BLaER1 (cell line): ENCODE results near the gene DEPDC5.

Source experiments
- H3K27ac ChIP-seq: shearing (Covaris generic); formaldehyde crosslinking; 2 replicates; pipeline ENCODE4 v1.8.1; 2022
- H3K27me3 ChIP-seq: shearing (Covaris generic); formaldehyde crosslinking; 2 replicates; pipeline ENCODE4 v1.8.1; 2022
- H3K36me3 ChIP-seq: shearing (Covaris generic); formaldehyde crosslinking; 2 replicates; pipeline ENCODE4 v1.8.1; 2022
- H3K4me1 ChIP-seq: shearing (Covaris generic); formaldehyde crosslinking; 2 replicates; pipeline ENCODE4 v1.8.1; 2022
- H3K4me2 ChIP-seq: shearing (Covaris generic); formaldehyde crosslinking; 2 replicates; pipeline ENCODE4 v1.8.1; 2022
- H3K4me3 ChIP-seq: shearing (Covaris generic); formaldehyde crosslinking; 2 replicates; pipeline ENCODE4 v1.8.1; 2022
- H3K9ac ChIP-seq: shearing (Covaris generic); formaldehyde crosslinking; 2 replicates; pipeline ENCODE4 v1.8.1; 2022
- H3K9me3 ChIP-seq: shearing (Covaris generic); formaldehyde crosslinking; 2 replicates; pipeline ENCODE4 v1.8.1; 2022
- H4K20me1 ChIP-seq: shearing (Covaris generic); formaldehyde crosslinking; 2 replicates; pipeline ENCODE4 v1.8.1; 2022
- Cebpa-rat ChIP-seq: shearing (Covaris generic); IDR thresholded peaks from 2 replicates; pipeline ENCODE4 v1.8.1; 2022

DEPDC5 gene

DNA sequence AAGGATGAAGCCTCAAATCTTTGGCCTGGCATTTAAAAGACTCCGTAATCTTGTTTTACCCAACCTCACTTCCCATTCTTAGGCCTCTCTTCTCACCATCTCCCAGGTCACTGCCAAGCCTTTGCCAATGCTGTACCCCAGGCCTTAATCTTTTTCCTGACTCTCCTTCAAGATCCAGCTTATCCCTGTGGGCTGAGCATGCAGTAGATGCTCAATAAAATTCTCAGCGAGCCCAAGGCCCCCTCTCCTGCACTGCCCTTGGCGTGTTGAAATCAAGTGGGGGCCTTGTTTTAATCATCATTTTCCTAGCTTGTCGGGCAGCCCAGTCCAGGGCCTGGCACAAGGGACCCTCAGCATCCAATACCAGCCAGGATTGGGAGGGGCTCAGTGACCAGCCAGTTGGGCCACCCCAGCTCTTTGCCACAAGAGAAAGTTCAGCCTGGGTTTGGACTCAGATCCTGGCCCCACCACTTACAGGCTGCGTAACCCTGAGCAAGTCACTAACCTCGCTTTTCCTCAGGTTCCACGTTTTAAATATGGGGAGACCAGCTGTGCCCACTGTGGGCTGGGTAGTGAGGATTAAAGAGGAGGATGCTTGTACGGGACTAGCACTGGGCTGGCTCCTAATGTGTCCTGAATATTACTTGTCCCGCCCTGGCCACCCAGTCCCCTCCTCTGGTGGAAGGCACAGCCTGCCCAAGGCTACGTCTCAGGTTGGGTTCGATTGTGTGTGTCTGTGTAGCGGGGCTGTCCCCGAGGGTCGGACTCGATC is 189.6 kb downstream of the DEPDC5 start:
- H3K4me1 ChIP-seq: peaks cover 37% of the 10 kb centered on the region
- peaks cover 14% of the 10 kb centered on the region for H3K36me3 ChIP-seq
- H3K9ac ChIP-seq: peak overlapping the region; percentile 99
- peak overlapping the region; percentile 80 for H3K4me2 ChIP-seq
- peak overlapping the region; percentile 96 for H3K4me3 ChIP-seq
- peak overlapping the region; percentile 98 for H3K27ac ChIP-seq
- no peaks in the 10 kb centered on the region for H3K9me3 ChIP-seq
- H3K27me3 ChIP-seq: no peaks in the 10 kb centered on the region
- no peak for TF ChIP-seq Cebpa-rat
- peaks cover 34% of the 10 kb centered on the region for H4K20me1 ChIP-seq

GRCh38 chr22:31943978-31944699 is 190.3 kb downstream of the DEPDC5 start, which contains the start of gene YWHAH:
Gene YWHAH (plus strand): TSS chr22:31944535. CDS start chr22:31944734, 199 bp downstream.
- Histone ChIP-seq H3K4me1 (peaks cover 37% of the 10 kb centered on the region), H3K27me3 (no peaks in the 10 kb centered on the region), H3K9me3 (no peaks in the 10 kb centered on the region), H3K36me3 (peaks cover 22% of the 10 kb centered on the region), H3K27ac (peak within 1 kb of the TSS; percentile 98), H3K4me3 (peak within 1 kb of the TSS; percentile 96), H3K4me2 (peak within 1 kb of the TSS; percentile 92), H3K9ac (peak within 1 kb of the TSS; percentile 99), H4K20me1 (peaks cover 42% of the 10 kb centered on the region)
- TF ChIP-seq Cebpa-rat: no peak

DNA sequence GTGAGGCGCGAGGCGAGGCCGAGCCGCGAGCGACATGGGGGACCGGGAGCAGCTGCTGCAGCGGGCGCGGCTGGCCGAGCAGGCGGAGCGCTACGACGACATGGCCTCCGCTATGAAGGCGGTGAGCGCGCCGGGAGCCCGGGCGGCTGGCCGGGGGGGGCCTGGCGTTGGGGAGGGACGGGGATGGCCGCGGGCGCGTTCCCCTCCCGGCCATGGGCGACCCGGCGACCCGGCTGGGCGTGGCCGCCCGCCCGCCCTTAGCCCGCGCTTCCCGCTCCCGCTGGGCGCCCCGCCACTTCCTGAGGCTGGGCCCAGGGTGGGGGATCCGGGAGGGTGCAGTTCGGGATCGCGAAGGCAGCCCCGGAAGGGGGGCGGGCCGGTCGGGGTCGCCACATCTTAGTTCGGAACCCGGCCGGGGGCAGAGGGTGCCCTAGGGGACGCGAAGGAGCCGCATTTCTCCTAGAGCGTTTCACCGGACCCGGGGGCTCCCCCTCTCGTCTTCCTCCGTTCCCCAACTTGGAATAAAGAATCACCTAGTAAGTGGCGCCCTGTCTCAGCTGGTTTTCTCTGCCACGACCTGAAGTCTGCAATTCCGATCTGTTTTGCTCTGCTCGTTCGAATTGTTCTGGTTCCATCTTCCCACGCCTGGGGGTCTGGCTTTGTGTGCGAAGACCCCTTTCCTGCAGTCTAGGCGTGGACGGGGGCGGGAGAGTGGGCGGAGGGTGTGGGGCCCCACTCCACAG is 191.1 kb downstream of the DEPDC5 start:
- no peak for TF ChIP-seq Cebpa-rat
- H3K27me3 ChIP-seq: no peaks in the 10 kb centered on the region
- peak overlapping the region; percentile 92 for H3K4me2 ChIP-seq
- H3K4me3 ChIP-seq: peak overlapping the region; percentile 96
- peaks cover 49% of the 10 kb centered on the region for H4K20me1 ChIP-seq
- H3K27ac ChIP-seq: peak overlapping the region; percentile 98
- peaks cover 29% of the 10 kb centered on the region for H3K36me3 ChIP-seq
- H3K9ac ChIP-seq: peak overlapping the region; percentile 99
- H3K9me3 ChIP-seq: no peaks in the 10 kb centered on the region
- peaks cover 37% of the 10 kb centered on the region for H3K4me1 ChIP-seq

- Histone ChIP-seq H3K4me2 (peak overlapping the region; percentile 92), H4K20me1 (peaks cover 55% of the 10 kb centered on the region), H3K36me3 (peaks cover 35% of the 10 kb centered on the region), H3K27me3 (no peaks in the 10 kb centered on the region), H3K27ac (peak overlapping the region; percentile 98), H3K4me3 (peak overlapping the region; percentile 96), H3K4me1 (peaks cover 42% of the 10 kb centered on the region), H3K9me3 (no peaks in the 10 kb centered on the region), H3K9ac (peak overlapping the region; percentile 99)
- TF ChIP-seq Cebpa-rat: no peak
These were observed 191.6 kb downstream of the DEPDC5 start for GRCh38 chr22:31945443-31945855.

DNA sequence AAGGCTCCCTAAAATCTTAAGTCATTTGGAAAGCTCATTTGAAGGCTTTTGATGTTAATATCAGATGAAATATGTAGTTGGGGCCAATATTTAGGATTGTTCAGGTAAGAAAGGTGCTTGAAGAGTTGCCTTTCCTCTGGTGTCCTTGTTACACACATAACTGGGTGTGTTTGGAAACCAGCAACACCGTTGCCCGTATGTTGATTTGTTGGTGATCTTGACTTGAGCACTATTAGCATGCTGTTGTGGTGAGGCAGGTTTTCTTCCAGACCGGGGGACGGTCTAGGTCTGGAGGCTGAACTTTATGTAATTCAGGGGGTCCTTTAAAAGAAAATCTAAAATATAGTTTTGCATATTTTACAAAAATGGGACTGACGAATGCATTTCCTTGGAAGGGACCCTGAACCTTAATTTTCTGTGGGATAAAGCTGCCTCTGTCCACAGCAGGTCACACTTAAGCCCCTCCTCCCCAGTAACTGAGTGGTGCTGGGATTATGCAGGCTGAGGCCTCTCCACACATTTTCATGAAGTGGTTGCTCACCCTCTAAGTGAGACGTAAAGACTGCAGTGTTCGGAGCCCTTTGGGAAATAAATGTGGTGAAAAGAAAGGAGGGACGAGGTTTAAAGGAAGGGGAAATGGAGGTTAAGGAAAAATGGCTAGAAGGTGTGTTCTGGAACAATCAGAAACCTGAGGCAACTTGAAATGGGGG is 192.3 kb downstream of the DEPDC5 start:
- Histone ChIP-seq H3K9ac (peak overlapping the region; percentile 99), H3K4me1 (peaks cover 48% of the 10 kb centered on the region), H3K4me2 (peak overlapping the region; percentile 92), H4K20me1 (peaks cover 62% of the 10 kb centered on the region), H3K27me3 (no peaks in the 10 kb centered on the region), H3K9me3 (no peaks in the 10 kb centered on the region), H3K36me3 (peaks cover 42% of the 10 kb centered on the region), H3K27ac (peak overlapping the region; percentile 98), H3K4me3 (peak overlapping the region; percentile 96)
- TF ChIP-seq Cebpa-rat: no peak

GRCh38 chr22:31947296-31947695 is 193.5 kb downstream of the DEPDC5 start:
- peak overlapping the region; percentile 99; the same call in 1 of the 2 replicates for H3K9ac ChIP-seq
- peaks cover 52% of the 10 kb centered on the region for H3K36me3 ChIP-seq
- peak overlapping the region; percentile 92 for H3K4me2 ChIP-seq
- TF ChIP-seq Cebpa-rat: no peak
- no peaks in the 10 kb centered on the region for H3K9me3 ChIP-seq
- peaks cover 57% of the 10 kb centered on the region for H3K4me1 ChIP-seq
- H3K4me3 ChIP-seq: 0 out of 2 replicates have a peak overlapping the region, but pooled peaks have one; percentile 96
- H3K27me3 ChIP-seq: no peaks in the 10 kb centered on the region
- no peak overlapping the region for H3K27ac ChIP-seq
- peaks cover 73% of the 10 kb centered on the region for H4K20me1 ChIP-seq

GRCh38 chr22:31948002-31948401 is 194.2 kb downstream of the DEPDC5 start:
- H4K20me1 ChIP-seq: peaks cover 80% of the 10 kb centered on the region
- peaks cover 57% of the 10 kb centered on the region for H3K4me1 ChIP-seq
- no peaks in the 10 kb centered on the region for H3K27me3 ChIP-seq
- no peak overlapping the region for H3K4me2 ChIP-seq
- H3K27ac ChIP-seq: no peak overlapping the region
- no peak overlapping the region for H3K4me3 ChIP-seq
- H3K9me3 ChIP-seq: no peaks in the 10 kb centered on the region
- no peak for TF ChIP-seq Cebpa-rat
- peaks cover 58% of the 10 kb centered on the region for H3K36me3 ChIP-seq
- H3K9ac ChIP-seq: no peak overlapping the region

DNA sequence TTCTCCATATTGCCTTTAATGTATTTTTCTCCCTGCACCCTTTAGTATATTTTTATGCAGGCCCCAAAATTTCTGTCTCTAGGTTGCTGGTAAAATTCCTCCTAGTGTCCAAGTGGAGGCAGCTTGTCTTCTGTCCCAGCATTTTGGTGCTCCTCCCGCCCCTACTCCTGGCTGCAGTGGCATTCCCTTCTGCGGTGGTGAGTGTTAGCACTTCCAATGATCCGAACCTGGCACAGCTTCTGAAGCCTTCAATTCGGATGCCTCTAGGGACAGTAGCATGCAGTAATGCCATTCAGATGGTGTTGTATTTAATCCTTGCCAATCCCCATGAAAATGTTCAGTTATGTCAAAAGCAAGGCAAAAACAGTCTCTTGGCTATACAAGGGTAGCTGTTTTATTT is 196.4 kb downstream of the DEPDC5 start:
- Histone ChIP-seq H3K9ac (no peak overlapping the region), H3K4me1 (peaks cover 67% of the 10 kb centered on the region), H3K36me3 (peaks cover 79% of the 10 kb centered on the region), H4K20me1 (peaks cover 100% of the 10 kb centered on the region), H3K4me2 (peak overlapping the region; percentile 6; the same call in 1 of the 2 replicates), H3K4me3 (no peak overlapping the region), H3K27ac (no peak overlapping the region), H3K9me3 (no peaks in the 10 kb centered on the region), H3K27me3 (no peaks in the 10 kb centered on the region)
- TF ChIP-seq Cebpa-rat: no peak
